GM18526 (cell line): ENCODE data around the gene CDKN1A.

Experiments
- POLR2A ChIP-seq: IDR thresholded peaks from 3 replicates; pipeline ENCODE4 v1.6.1; 2011; ENCODE audit not compliant: insufficient read length; ENCODE audit errors: extremely low read depth

The CDKN1A gene

DNA sequence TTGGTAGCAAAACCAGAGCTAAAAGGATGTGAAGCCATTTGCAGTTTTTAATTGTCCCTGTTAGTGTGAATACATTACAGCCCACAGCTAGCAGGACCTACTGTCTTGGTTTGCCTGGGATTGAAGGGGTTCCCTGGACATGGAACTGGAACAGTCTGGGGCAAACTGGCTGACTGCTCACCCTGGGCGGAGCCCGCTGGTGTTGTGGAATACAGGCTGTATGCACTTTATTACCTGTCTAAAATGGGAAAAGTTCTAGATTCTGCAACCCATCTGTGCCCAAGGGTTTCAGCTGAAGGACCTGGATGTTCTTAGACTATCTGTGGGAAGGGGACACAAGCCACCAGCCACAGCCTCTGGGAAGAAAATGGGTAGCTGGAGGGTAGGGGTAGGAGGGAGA lies 12.2 kb upstream of the CDKN1A start:
- TF ChIP-seq POLR2A = no peak

DNA sequence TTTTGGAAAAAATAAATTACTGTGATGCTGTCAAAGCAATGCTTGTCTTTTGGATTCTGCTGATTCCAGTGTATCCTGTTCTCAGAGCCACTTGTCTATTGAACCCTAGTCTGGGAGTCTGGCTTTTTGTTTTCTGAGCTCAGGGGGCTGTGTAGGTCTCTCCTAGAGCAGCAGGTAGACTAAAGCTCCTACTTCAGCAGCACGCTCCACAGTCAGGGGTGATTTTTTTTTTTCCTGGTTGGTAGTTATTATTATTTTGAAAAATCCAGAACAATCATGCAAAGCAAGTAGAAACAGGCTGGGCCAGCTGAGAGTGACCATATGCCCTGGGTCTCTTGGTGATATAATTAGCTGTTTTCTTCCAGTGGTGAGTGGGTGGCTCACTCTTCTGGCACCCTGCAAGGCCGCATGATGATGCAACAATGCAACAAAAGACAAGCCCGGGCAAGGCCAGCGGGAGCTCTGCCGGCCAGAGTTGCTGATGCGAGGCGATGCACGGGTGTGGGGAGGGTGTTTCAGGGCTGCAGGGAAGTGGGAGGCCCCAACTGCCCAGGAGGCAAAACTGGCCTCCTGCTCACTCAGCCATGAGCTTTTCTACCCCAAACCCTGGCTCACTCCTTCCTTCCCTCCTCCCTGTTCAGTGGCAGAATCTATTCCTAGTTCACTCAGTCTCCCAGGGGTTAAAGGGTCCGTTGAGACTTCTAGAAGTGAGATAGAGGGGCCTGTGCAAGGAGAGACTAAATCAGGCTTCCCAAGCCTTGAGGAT lies 11.5 kb upstream of the CDKN1A start:
- peak; percentile 29 for TF ChIP-seq POLR2A

GRCh38 chr6:36668591-36668990 lies 9.9 kb upstream of the CDKN1A start:
- no peak for TF ChIP-seq POLR2A

GRCh38 chr6:36669002-36669401 lies 9.5 kb upstream of the CDKN1A start:
- no peak for TF ChIP-seq POLR2A

DNA sequence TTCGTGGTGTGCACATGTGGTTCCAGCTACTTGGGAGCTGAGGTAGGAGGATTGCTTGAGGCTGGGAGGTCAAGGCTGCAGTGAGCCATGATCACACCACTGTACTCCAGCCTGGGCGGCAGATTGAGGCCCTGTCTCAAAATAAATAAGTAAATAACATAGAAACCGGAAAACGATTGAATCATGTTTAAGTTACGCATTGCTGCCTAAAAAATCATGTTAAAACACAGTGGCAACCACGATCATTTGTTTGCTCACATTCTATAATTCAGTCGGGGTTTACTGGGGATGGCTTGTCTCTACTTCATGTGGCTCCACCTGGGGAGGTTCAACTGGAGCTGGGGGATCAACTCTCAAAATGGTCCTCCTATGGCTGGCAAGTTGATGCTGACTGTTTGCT lies 8.2 kb upstream of the CDKN1A start:
- no peak for TF ChIP-seq POLR2A

DNA sequence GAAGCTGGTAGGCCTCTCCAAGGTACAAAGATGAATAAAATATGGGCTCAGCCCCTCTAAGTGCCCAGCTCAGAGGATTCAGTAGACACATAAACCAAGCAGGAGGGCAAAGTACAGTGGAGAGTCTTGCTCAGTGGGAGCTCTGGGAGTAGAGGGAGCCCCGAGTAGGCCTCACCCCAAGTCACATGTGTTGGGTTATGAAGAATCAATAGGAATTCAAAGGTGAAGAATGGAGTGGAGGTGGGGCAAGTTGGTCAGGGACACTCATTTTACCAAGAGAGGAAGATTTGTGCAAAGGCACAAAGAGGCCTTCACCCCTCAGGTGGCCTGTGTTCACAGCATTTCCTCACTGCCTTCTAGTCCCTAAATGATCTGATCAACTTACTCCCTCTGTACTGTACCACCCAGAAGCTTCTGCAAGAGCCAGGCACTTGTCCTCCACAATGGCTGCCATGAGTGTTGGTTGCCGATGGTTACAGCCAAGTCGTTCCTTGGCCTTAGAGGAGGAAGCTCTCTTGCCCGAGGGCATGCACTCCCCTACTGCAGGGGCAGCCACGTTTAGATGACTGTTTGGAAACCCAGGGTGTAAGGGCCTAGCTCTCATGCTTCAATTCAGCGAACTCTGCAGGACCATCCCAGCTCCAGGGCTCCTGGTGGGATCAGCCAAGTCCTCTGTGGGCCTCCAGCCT lies 6.7 kb upstream of the CDKN1A start:
- TF ChIP-seq POLR2A = no peak

GRCh38 chr6:36673882-36674281 lies 4.6 kb upstream of the CDKN1A start:
- no peak for TF ChIP-seq POLR2A

- TF ChIP-seq POLR2A = no peak
These were observed 3.6 kb upstream of the CDKN1A start for GRCh38 chr6:36674942-36675341.

DNA sequence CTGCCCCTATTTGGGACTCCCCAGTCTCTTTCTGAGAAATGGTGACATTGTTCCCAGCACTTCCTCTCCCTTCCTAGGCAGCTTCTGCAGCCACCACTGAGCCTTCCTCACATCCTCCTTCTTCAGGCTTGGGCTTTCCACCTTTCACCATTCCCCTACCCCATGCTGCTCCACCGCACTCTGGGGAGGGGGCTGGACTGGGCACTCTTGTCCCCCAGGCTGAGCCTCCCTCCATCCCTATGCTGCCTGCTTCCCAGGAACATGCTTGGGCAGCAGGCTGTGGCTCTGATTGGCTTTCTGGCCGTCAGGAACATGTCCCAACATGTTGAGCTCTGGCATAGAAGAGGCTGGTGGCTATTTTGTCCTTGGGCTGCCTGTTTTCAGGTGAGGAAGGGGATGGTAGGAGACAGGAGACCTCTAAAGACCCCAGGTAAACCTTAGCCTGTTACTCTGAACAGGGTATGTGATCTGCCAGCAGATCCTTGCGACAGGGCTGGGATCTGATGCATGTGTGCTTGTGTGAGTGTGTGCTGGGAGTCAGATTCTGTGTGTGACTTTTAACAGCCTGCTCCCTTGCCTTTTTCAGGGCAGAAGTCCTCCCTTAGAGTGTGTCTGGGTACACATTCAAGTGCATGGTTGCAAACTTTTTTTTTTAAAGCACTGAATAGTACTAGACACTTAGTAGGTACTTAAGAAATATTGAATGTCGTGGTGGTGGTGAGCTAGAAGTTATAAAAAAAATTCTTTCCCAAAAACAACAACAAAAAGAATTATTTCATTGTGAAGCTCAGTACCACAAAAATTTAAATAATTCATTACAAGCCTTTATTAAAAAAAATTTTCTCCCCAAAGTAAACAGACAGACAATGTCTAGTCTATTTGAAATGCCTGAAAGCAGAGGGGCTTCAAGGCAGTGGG lies 2.1 kb upstream of the CDKN1A start:
- no peak for TF ChIP-seq POLR2A

- no peak for TF ChIP-seq POLR2A
These were observed 1.3 kb upstream of the CDKN1A start for GRCh38 chr6:36677059-36677749.

GRCh38 chr6:36677753-36678487 lies 594 bp upstream of the CDKN1A start:
- TF ChIP-seq POLR2A = no peak

DNA sequence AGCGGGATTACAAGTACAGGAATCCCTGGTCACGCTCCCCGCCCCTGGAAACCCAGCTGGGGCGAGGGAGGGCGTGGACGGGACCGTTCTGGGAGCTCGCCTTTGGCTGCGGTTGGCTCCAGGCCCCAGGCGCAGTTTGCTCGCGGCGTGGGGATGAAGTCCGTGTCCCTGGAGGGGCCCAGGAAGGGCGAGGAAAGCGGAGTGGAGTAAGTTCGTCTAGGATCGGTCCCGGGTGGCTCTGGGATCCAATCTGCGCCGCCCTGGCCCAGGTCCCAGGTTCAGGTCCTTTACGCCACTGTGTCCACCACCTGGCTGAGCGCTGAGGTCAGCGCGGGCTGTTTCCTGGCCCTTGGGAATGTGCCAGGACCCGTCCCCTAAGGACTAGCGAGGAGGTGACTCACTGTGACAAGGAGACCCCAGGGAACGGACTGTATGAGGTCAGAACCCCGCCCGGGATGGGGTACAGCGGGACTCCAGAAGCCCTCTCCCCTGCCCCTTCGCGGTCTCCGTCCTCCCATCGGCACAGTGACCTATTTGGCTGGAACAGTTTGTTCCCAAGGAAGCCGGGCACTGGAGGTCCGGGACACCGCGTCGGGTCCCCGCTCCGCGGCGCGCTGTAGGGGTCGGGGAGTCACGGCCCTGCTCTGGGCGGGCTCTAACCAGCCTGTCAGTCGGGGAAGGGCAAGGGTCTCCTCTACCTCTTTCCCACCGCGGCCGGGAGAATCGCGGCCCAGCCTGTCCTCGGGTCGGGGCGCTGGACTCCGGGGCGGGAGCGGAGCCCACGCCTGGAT lies 724 bp downstream of the CDKN1A start:
- no peak for TF ChIP-seq POLR2A

- TF ChIP-seq POLR2A = peak; percentile 35
These were observed 4.0 kb downstream of the CDKN1A start for GRCh38 chr6:36682328-36683144.
